ENCODE data around the gene BEND7.

The BEND7 gene

GRCh38 chr10:13511409-13511808, 17.4 kb downstream of the BEND7 start:
- TF ChIP-seq CTCF (IDR thresholded peaks at IDR 0.05; ENCODE audit: low read depth, low read length) = no peak
- no peak overlapping the region for H3K4me3 ChIP-seq (ENCODE audit: low read depth, low read length)

- H3K4me3 ChIP-seq (ENCODE audit: low read depth, low read length) = no peak overlapping the region
- TF ChIP-seq CTCF (IDR thresholded peaks at IDR 0.05; ENCODE audit: low read depth, low read length) = no peak
Measured at GRCh38 chr10:13505052-13505680, 23.6 kb downstream of the BEND7 start.

- no peak for TF ChIP-seq CTCF (IDR thresholded peaks at IDR 0.05; ENCODE audit: low read depth, low read length)
- no peak overlapping the region for H3K4me3 ChIP-seq (ENCODE audit: low read depth, low read length)
Measured at GRCh38 chr10:13503745-13504463, 24.9 kb downstream of the BEND7 start.

GRCh38 chr10:13502380-13502779, 26.4 kb downstream of the BEND7 start:
- no peak overlapping the region for H3K4me3 ChIP-seq (ENCODE audit: low read depth, low read length)
- no peak for TF ChIP-seq CTCF (IDR thresholded peaks at IDR 0.05; ENCODE audit: low read depth, low read length)

- TF ChIP-seq CTCF (IDR thresholded peaks at IDR 0.05; ENCODE audit: low read depth, low read length) = no peak
- no peak overlapping the region for H3K4me3 ChIP-seq (ENCODE audit: low read depth, low read length)
Measured at GRCh38 chr10:13500201-13500600, 28.6 kb downstream of the BEND7 start.

- TF ChIP-seq CTCF (IDR thresholded peaks at IDR 0.05; ENCODE audit: low read depth, low read length) = no peak
- no peak overlapping the region for H3K4me3 ChIP-seq (ENCODE audit: low read depth, low read length)
Measured at GRCh38 chr10:13499150-13499549, 29.7 kb downstream of the BEND7 start.

GRCh38 chr10:13496931-13497330, 31.9 kb downstream of the BEND7 start:
- H3K4me3 ChIP-seq (ENCODE audit: low read depth, low read length) = no peak overlapping the region
- TF ChIP-seq CTCF (IDR thresholded peaks at IDR 0.05; ENCODE audit: low read depth, low read length) = no peak

Measured in WI38 (cell line).